ENCODE data around the gene NDST3. TPM values are rescaled to one million over a fixed set of nuclear protein-coding genes. Genes with fewer than 3 reads are reported as not detected.

The NDST3 gene
- polyA plus RNA-seq, 1 of the 3 experiments (the other 2 are of a cell fraction) = 1.2 TPM

- peaks cover 25% of the 10 kb centered on the region for H4K20me1 ChIP-seq (ENCODE audit: insufficient read depth)
- ChIA-PET POLR2A (interaction anchor here (0.6 to 1.0 kb wide), 2 partner anchors 24 to 69 kb away, joined by 3 to 4 read pairs; partner anchors contain the start of gene PRSS12), CTCF (interaction anchor here (1.7 to 6.7 kb wide), 2 partner anchors 52 to 68 kb away, joined by 4 to 69 read pairs; partner anchors contain the start of gene PRSS12)
- TF ChIP-seq GATA2 (CRISPR knock-in tag; IDR thresholded peaks at IDR 0.05) (no peak), SMC3 (IDR thresholded peaks at IDR 0.05; ENCODE audit: low read depth, low read length) (no peak), USF1 (IDR thresholded peaks at IDR 0.05; ENCODE audit: borderline replicate concordance, low read depth) (no peak), CHD2 (IDR thresholded peaks at IDR 0.05; ENCODE audit: low read length, partially characterized antibody) (no peak), PBX3 (IDR thresholded peaks at IDR 0.05) (no peak), RCOR1 (IDR thresholded peaks at IDR 0.05; ENCODE audit: low read length) (no peak)
- TF ChIP-seq, protein P1, sequence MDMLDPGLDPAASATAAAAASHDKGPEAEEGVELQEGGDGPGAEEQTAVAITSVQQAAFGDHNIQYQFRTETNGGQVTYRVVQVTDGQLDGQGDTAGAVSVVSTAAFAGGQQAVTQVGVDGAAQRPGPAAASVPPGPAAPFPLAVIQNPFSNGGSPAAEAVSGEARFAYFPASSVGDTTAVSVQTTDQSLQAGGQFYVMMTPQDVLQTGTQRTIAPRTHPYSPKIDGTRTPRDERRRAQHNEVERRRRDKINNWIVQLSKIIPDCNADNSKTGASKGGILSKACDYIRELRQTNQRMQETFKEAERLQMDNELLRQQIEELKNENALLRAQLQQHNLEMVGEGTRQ (IDR thresholded peaks at IDR 0.05; ENCODE audit: borderline replicate concordance, low read depth, low read length) = no peak
- peaks cover 59% of the 10 kb centered on the region for H3F3A ChIP-seq (replicated peaks; ENCODE audit: insufficient read depth)
- no peak for DNase-seq
- H3K9ac ChIP-seq = no peak overlapping the region
- H3K9me3 ChIP-seq = no peaks in the 10 kb centered on the region
- WGBS (ENCODE audit: low lambda C conversion rate) = 98% methylated on average over 3 of the region's 3 CpGs
- peaks cover 27 to 38% of the 10 kb centered on the region in 2 experiments for H3K36me3 ChIP-seq (replicated peaks in 1 of 2; ENCODE audit: control insufficient read depth in 1 of 2, insufficient read depth in 2 of 2, low read length in 1 of 2)
- no peak overlapping the region for H3K27ac ChIP-seq (ENCODE audit: low read depth in 2 of 2, low read length in 1 of 2)
- H3K4me1 ChIP-seq (ENCODE audit: control insufficient read depth in 1 of 2, insufficient read depth in 2 of 2, low read depth in 1 of 2, low read length in 1 of 2) = peaks cover 10 to 39% of the 10 kb centered on the region in 2 experiments
- no peak overlapping the region for H2AFZ ChIP-seq (ENCODE audit: low read depth)
- H3K4me3 ChIP-seq (ENCODE audit: low read depth in 2 of 2, low read length in 1 of 2) = no peak overlapping the region
- no peaks in the 10 kb centered on the region for H3K9me2 ChIP-seq
- no peaks in the 10 kb centered on the region for H3K27me3 ChIP-seq (ENCODE audit: insufficient read depth)
- no peak overlapping the region for H3K4me2 ChIP-seq
- H3K79me2 ChIP-seq (ENCODE audit: insufficient read depth) = peaks cover 17% of the 10 kb centered on the region
Measured at GRCh38 chr4:118284169-118284568, 249.9 kb downstream of the NDST3 start.

DNA sequence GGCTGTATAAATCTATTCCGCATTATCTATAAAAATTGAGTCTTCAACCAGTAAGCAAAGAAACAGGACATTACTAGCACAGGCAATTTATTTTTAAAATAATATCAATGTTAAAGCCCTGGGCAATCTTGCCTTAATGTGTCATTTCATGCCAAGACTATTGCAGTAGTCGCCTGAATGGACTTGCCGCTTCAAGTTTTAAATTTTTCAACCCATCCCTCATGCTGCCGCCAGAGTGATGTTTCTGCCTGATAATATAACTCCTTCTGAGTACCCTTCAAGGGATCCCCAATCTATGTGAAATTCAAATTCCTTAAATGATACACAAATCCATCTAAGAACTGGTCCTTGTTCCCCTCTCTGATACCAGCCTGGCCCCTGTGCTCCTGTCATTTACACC is 251.6 kb downstream of the NDST3 start:
- Histone ChIP-seq H3K27me3 (ENCODE audit: insufficient read depth) (no peaks in the 10 kb centered on the region), H3K4me2 (no peak overlapping the region), H3K79me2 (ENCODE audit: insufficient read depth) (no peaks in the 10 kb centered on the region; the same call in none of the 2 replicates), H4K20me1 (ENCODE audit: insufficient read depth) (peaks cover 9% of the 10 kb centered on the region; the same call in 1 of the 2 replicates), H2AFZ (ENCODE audit: low read depth) (no peak overlapping the region), H3K4me1 (ENCODE audit: control insufficient read depth in 1 of 2, insufficient read depth in 2 of 2, low read depth in 1 of 2, low read length in 1 of 2) (peaks cover 4 to 44% of the 10 kb centered on the region in 2 experiments), H3K36me3 (replicated peaks in 1 of 2; ENCODE audit: control insufficient read depth in 1 of 2, insufficient read depth in 2 of 2, low read length in 1 of 2) (peaks cover 12 to 20% of the 10 kb centered on the region in 2 experiments), H3K9me3 (no peaks in the 10 kb centered on the region), H3F3A (replicated peaks; ENCODE audit: insufficient read depth) (peaks cover 60% of the 10 kb centered on the region), H3K9ac (no peak overlapping the region), H3K4me3 (ENCODE audit: low read depth in 2 of 2, low read length in 1 of 2) (no peak overlapping the region), H3K9me2 (no peaks in the 10 kb centered on the region), H3K27ac (ENCODE audit: low read depth in 2 of 2, low read length in 1 of 2) (no peak overlapping the region)
- DNase-seq = no peak
- ChIA-PET CTCF (interaction anchor here (1.4 to 6.7 kb wide), 2 partner anchors 11 to 66 kb away, joined by 4 to 69 read pairs; partner anchors contain the start of gene PRSS12), POLR2A (no interaction called here)
- WGBS (ENCODE audit: low lambda C conversion rate) = 94% methylated on average over 4 of the region's 4 CpGs
- TF ChIP-seq, protein P1 (IDR thresholded peaks at IDR 0.05; ENCODE audit: borderline replicate concordance, low read depth, low read length) = no peak
- TF ChIP-seq NRF1 (IDR thresholded peaks at IDR 0.05; ENCODE audit: low read depth, low read length) (no peak), NFIC (IDR thresholded peaks at IDR 0.05; ENCODE audit: borderline replicate concordance) (no peak), MXI1 (IDR thresholded peaks at IDR 0.05; ENCODE audit: low read depth, low read length) (no peak), TAF1 (IDR thresholded peaks at IDR 0.05; ENCODE audit: borderline replicate concordance, low read depth, low read length) (no peak), FOXJ3 (CRISPR knock-in tag; IDR thresholded peaks at IDR 0.05) (no peak), FOSL2 (IDR thresholded peaks at IDR 0.05; ENCODE audit: borderline replicate concordance, low read depth) (no peak), RFX5 (IDR thresholded peaks at IDR 0.05; ENCODE audit: low read length) (no peak), YY1 (IDR thresholded peaks at IDR 0.05; ENCODE audit: low read depth) (no peak), POLR2AphosphoS5 (IDR thresholded peaks at IDR 0.05; ENCODE audit: low read depth, low read length) (no peak), MAX (IDR thresholded peaks at IDR 0.05; ENCODE audit: low read depth) (no peak), ELF1 (IDR thresholded peaks at IDR 0.05) (no peak), EP300 (IDR thresholded peaks at IDR 0.05; ENCODE audit: borderline replicate concordance in 1 of 2, low read depth in 1 of 2, low read length in 1 of 2) (no peak), RXRA (IDR thresholded peaks at IDR 0.05; ENCODE audit: borderline replicate concordance, low read depth) (no peak), TCF12 (IDR thresholded peaks at IDR 0.05) (no peak), GABPA (IDR thresholded peaks at IDR 0.05; ENCODE audit: low read depth) (no peak)
- TF ChIP-seq, protein P2, sequence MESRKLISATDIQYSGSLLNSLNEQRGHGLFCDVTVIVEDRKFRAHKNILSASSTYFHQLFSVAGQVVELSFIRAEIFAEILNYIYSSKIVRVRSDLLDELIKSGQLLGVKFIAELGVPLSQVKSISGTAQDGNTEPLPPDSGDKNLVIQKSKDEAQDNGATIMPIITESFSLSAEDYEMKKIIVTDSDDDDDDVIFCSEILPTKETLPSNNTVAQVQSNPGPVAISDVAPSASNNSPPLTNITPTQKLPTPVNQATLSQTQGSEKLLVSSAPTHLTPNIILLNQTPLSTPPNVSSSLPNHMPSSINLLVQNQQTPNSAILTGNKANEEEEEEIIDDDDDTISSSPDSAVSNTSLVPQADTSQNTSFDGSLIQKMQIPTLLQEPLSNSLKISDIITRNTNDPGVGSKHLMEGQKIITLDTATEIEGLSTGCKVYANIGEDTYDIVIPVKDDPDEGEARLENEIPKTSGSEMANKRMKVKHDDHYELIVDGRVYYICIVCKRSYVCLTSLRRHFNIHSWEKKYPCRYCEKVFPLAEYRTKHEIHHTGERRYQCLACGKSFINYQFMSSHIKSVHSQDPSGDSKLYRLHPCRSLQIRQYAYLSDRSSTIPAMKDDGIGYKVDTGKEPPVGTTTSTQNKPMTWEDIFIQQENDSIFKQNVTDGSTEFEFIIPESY (IDR thresholded peaks at IDR 0.05; ENCODE audit: borderline replicate concordance, low read depth) = no peak

Data from SK-N-SH (cell line).